ENCODE data around the gene TWIST2.

DNA sequence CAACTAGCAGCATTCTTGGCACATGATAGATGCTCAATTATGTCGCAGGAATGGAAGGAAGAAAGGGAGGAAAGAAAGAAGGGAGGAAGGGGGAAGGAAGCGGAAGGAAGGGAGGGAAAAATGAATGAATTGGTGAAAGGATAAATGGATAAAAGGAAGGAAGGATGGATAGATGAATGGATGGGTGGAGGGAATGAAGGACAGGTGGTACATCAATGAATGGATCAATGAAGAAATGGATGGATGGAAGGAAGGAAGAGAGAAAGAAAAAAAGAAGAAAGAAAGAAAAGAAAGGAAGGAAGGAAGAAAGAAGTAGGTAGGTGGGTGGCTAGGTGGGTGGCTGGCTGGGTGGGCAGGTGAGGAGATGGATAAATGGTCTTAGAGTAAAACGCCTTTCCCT lies 56.8 kb downstream of the TWIST2 start:
- TF ChIP-seq POLR2AphosphoS5 (IDR thresholded peaks at IDR 0.05; ENCODE audit: low read depth, low read length) (no peak), TAF1 (IDR thresholded peaks at IDR 0.05; ENCODE audit: borderline replicate concordance, insufficient read depth, low read length) (no peak), SIN3A (IDR thresholded peaks at IDR 0.05; ENCODE audit: borderline replicate concordance, insufficient read depth, low read length) (no peak), FOXP2 (optimal IDR thresholded peaks at IDR 0.05; ENCODE audit: borderline replicate concordance, extremely low read depth, extremely low read length, insufficient read depth) (no peak)
- TF ChIP-seq, protein P1, sequence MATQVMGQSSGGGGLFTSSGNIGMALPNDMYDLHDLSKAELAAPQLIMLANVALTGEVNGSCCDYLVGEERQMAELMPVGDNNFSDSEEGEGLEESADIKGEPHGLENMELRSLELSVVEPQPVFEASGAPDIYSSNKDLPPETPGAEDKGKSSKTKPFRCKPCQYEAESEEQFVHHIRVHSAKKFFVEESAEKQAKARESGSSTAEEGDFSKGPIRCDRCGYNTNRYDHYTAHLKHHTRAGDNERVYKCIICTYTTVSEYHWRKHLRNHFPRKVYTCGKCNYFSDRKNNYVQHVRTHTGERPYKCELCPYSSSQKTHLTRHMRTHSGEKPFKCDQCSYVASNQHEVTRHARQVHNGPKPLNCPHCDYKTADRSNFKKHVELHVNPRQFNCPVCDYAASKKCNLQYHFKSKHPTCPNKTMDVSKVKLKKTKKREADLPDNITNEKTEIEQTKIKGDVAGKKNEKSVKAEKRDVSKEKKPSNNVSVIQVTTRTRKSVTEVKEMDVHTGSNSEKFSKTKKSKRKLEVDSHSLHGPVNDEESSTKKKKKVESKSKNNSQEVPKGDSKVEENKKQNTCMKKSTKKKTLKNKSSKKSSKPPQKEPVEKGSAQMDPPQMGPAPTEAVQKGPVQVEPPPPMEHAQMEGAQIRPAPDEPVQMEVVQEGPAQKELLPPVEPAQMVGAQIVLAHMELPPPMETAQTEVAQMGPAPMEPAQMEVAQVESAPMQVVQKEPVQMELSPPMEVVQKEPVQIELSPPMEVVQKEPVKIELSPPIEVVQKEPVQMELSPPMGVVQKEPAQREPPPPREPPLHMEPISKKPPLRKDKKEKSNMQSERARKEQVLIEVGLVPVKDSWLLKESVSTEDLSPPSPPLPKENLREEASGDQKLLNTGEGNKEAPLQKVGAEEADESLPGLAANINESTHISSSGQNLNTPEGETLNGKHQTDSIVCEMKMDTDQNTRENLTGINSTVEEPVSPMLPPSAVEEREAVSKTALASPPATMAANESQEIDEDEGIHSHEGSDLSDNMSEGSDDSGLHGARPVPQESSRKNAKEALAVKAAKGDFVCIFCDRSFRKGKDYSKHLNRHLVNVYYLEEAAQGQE (IDR thresholded peaks at IDR 0.05; ENCODE audit: insufficient read depth in 1 of 2, low read depth in 2 of 2, low read length in 2 of 2) = no peak
